Effector memory CD8-positive, alpha-beta T cell (primary cell): ENCODE results near the gene PLA2G4B.

Source experiments
- ATAC-seq: fragments of 150-1000 bp; cut with Tn5 transposase; replicated peaks from 2 replicates; pipeline ENCODE4 v1.10.0; 2021; ENCODE audit warnings: mild to moderate bottlenecking, moderate library complexity
- DNase-seq, 3 experiments: peaks; one replicate each; pipeline ENCODE4 v3.0.0; 2021
- H3K27ac Mint-ChIP-seq, 2 donors: one replicate each; pipeline ENCODE4 v1.8.0; 2022; ENCODE audit warnings: mild to moderate bottlenecking in 2 of 2, mixed read lengths in 2 of 2, moderate library complexity in 2 of 2
- H3K27me3 Mint-ChIP-seq, 2 donors: one replicate each; pipeline ENCODE4 v1.8.0; 2022; ENCODE audit warnings: mixed read lengths in 2 of 2
- H3K36me3 Mint-ChIP-seq: one replicate; pipeline ENCODE4 v1.8.0; 2022; ENCODE audit warnings: mild to moderate bottlenecking, moderate library complexity, mixed read lengths; ENCODE audit not compliant: insufficient read depth
- H3K4me1 Mint-ChIP-seq, 2 donors: one replicate each; pipeline ENCODE4 v1.8.0; 2022; ENCODE audit warnings: low read depth in 2 of 2, mixed read lengths in 2 of 2
- H3K4me3 Mint-ChIP-seq, 2 donors: one replicate each; pipeline ENCODE4 v1.8.0; 2022; ENCODE audit warnings: mild to moderate bottlenecking in 2 of 2, mixed read lengths in 2 of 2, moderate library complexity in 2 of 2
- H3K9me3 Mint-ChIP-seq, 2 donors: one replicate each; pipeline ENCODE4 v1.8.0; 2022; ENCODE audit warnings: mixed read lengths in 2 of 2

Gene PLA2G4B

GRCh38 chr15:41813426-41813825 lies 25.2 kb upstream of the PLA2G4B start:
- H3K27ac Mint-ChIP-seq: peak overlapping the region in 1 of 2 donors; percentile 55
- H3K27me3 Mint-ChIP-seq: no peaks in the 10 kb centered on the region
- DNase-seq (no peak), ATAC-seq (no peak)
- peaks cover 4 to 13% of the 10 kb centered on the region in 2 donors for H3K4me1 Mint-ChIP-seq
- H3K9me3 Mint-ChIP-seq: no peaks in the 10 kb centered on the region
- no peak overlapping the region for H3K4me3 Mint-ChIP-seq
- H3K36me3 Mint-ChIP-seq: peaks cover 31% of the 10 kb centered on the region

GRCh38 chr15:41814534-41814933 lies 24.1 kb upstream of the PLA2G4B start:
- no peaks in the 10 kb centered on the region for H3K9me3 Mint-ChIP-seq
- no peaks in the 10 kb centered on the region for H3K27me3 Mint-ChIP-seq
- no peak for ATAC-seq
- no peak overlapping the region for H3K4me3 Mint-ChIP-seq
- peaks cover 32% of the 10 kb centered on the region for H3K36me3 Mint-ChIP-seq
- peaks cover 4 to 13% of the 10 kb centered on the region in 2 donors for H3K4me1 Mint-ChIP-seq
- no peak overlapping the region for H3K27ac Mint-ChIP-seq
- DNase-seq: no peak

- Mint-ChIP-seq H3K36me3 (peaks cover 24% of the 10 kb centered on the region), H3K9me3 (no peaks in the 10 kb centered on the region), H3K27ac (no peak overlapping the region), H3K27me3 (no peaks in the 10 kb centered on the region), H3K4me1 (peaks cover 0 to 2% of the 10 kb centered on the region in 2 donors), H3K4me3 (no peak overlapping the region)
- DNase-seq (no peak), ATAC-seq (no peak)
These were observed 21.9 kb upstream of the PLA2G4B start for GRCh38 chr15:41816788-41817187.

GRCh38 chr15:41817327-41817726 lies 21.3 kb upstream of the PLA2G4B start:
- ATAC-seq (no peak), DNase-seq (no peak)
- Mint-ChIP-seq H3K36me3 (peaks cover 22% of the 10 kb centered on the region), H3K27ac (no peak overlapping the region), H3K4me1 (no peaks in the 10 kb centered on the region), H3K4me3 (no peak overlapping the region), H3K9me3 (no peaks in the 10 kb centered on the region), H3K27me3 (no peaks in the 10 kb centered on the region)

GRCh38 chr15:41817781-41818180 lies 20.9 kb upstream of the PLA2G4B start:
- no peak overlapping the region for H3K4me3 Mint-ChIP-seq
- ATAC-seq (no peak), DNase-seq (no peak)
- no peaks in the 10 kb centered on the region for H3K4me1 Mint-ChIP-seq
- no peaks in the 10 kb centered on the region for H3K9me3 Mint-ChIP-seq
- H3K36me3 Mint-ChIP-seq: peaks cover 27% of the 10 kb centered on the region
- no peak overlapping the region for H3K27ac Mint-ChIP-seq
- H3K27me3 Mint-ChIP-seq: no peaks in the 10 kb centered on the region

GRCh38 chr15:41819455-41820050 lies 19.1 kb upstream of the PLA2G4B start:
- H3K4me3 Mint-ChIP-seq: no peak overlapping the region
- H3K27ac Mint-ChIP-seq: peak overlapping the region; percentile 23 to 73

GRCh38 chr15:41820791-41821423 lies 17.7 kb upstream of the PLA2G4B start:
- no peaks in the 10 kb centered on the region for H3K4me1 Mint-ChIP-seq
- peaks cover 25% of the 10 kb centered on the region for H3K36me3 Mint-ChIP-seq
- H3K9me3 Mint-ChIP-seq: no peaks in the 10 kb centered on the region
- H3K4me3 Mint-ChIP-seq: no peak overlapping the region
- no peak for DNase-seq
- peak overlapping the region in 1 of 2 donors; percentile 39 for H3K27ac Mint-ChIP-seq
- no peaks in the 10 kb centered on the region for H3K27me3 Mint-ChIP-seq
- no peak for ATAC-seq

More at GRCh38 chr15:41819455-41820050, 19.1 kb upstream of the PLA2G4B start:
- ATAC-seq (no peak), DNase-seq (no peak)
- H3K36me3 Mint-ChIP-seq: peaks cover 22% of the 10 kb centered on the region
- no peaks in the 10 kb centered on the region for H3K4me1 Mint-ChIP-seq
- no peaks in the 10 kb centered on the region for H3K27me3 Mint-ChIP-seq
- H3K9me3 Mint-ChIP-seq: no peaks in the 10 kb centered on the region

GRCh38 chr15:41821831-41822230 lies 16.8 kb upstream of the PLA2G4B start:
- Mint-ChIP-seq H3K9me3 (no peaks in the 10 kb centered on the region), H3K4me1 (peaks cover 4 to 5% of the 10 kb centered on the region in 2 donors), H3K27me3 (no peaks in the 10 kb centered on the region), H3K27ac (peak overlapping the region in 1 of 2 donors; percentile 39), H3K36me3 (peaks cover 24% of the 10 kb centered on the region), H3K4me3 (no peak overlapping the region)
- no peak for DNase-seq
- ATAC-seq: no peak

GRCh38 chr15:41822471-41822870 lies 16.2 kb upstream of the PLA2G4B start:
- Mint-ChIP-seq H3K36me3 (peaks cover 23% of the 10 kb centered on the region), H3K4me1 (peaks cover 4 to 5% of the 10 kb centered on the region in 2 donors), H3K4me3 (no peak overlapping the region), H3K27me3 (no peaks in the 10 kb centered on the region), H3K9me3 (no peaks in the 10 kb centered on the region), H3K27ac (no peak overlapping the region)
- DNase-seq: no peak
- no peak for ATAC-seq

GRCh38 chr15:41822957-41823356 lies 15.7 kb upstream of the PLA2G4B start:
- Mint-ChIP-seq H3K4me3 (no peak overlapping the region), H3K36me3 (peaks cover 27% of the 10 kb centered on the region), H3K27me3 (no peaks in the 10 kb centered on the region), H3K4me1 (peaks cover 4 to 5% of the 10 kb centered on the region in 2 donors), H3K27ac (no peak overlapping the region), H3K9me3 (no peaks in the 10 kb centered on the region)
- no peak for ATAC-seq
- DNase-seq: no peak

GRCh38 chr15:41823502-41823901 lies 15.1 kb upstream of the PLA2G4B start:
- no peak for ATAC-seq
- Mint-ChIP-seq H3K27me3 (no peaks in the 10 kb centered on the region), H3K4me1 (peaks cover 6 to 8% of the 10 kb centered on the region in 2 donors), H3K36me3 (peaks cover 27% of the 10 kb centered on the region), H3K4me3 (no peak overlapping the region), H3K9me3 (no peaks in the 10 kb centered on the region), H3K27ac (no peak overlapping the region)
- DNase-seq: no peak

- Mint-ChIP-seq H3K4me3 (no peak overlapping the region), H3K27ac (no peak overlapping the region), H3K4me1 (peaks cover 12 to 15% of the 10 kb centered on the region in 2 donors), H3K36me3 (peaks cover 26% of the 10 kb centered on the region), H3K27me3 (no peaks in the 10 kb centered on the region), H3K9me3 (no peaks in the 10 kb centered on the region)
- DNase-seq (no peak), ATAC-seq (no peak)
These were observed 14.4 kb upstream of the PLA2G4B start for GRCh38 chr15:41824062-41824745.

GRCh38 chr15:41825145-41825544 lies 13.5 kb upstream of the PLA2G4B start:
- peaks cover 16 to 17% of the 10 kb centered on the region in 2 donors for H3K4me1 Mint-ChIP-seq
- no peaks in the 10 kb centered on the region for H3K9me3 Mint-ChIP-seq
- ATAC-seq (no peak), DNase-seq (no peak)
- no peaks in the 10 kb centered on the region for H3K27me3 Mint-ChIP-seq
- peaks cover 26% of the 10 kb centered on the region for H3K36me3 Mint-ChIP-seq
- H3K4me3 Mint-ChIP-seq: no peak overlapping the region
- peak overlapping the region in 1 of 2 donors; percentile 58 for H3K27ac Mint-ChIP-seq
